ENCODE results near the gene NOA1.

Gene NOA1

GRCh38 chr4:56953680-56954520 lies 23.5 kb downstream of the NOA1 start:
- DNase-seq = no peak

DNA sequence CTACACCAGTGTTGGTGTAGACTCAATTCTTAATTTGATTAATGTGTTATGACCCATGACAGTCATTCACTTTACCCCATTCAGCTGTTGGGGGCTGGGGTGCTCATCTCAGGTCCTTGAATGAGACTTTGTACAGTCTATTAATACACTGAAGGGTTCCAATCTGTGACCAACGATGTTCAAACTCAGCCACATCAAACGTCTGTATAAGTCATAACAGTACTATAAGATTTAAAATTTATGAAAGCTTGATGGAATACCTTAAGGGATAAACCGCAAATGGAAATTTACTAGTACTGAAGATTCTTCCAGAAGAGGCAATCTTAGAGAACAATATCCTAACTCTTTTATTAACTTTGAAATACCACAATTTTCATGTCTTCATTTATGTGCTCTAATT lies 36.0 kb downstream of the NOA1 start:
- no peak for DNase-seq

GRCh38 chr4:56940971-56941370 lies 36.4 kb downstream of the NOA1 start:
- DNase-seq = no peak

- DNase-seq = no peak
Observed at GRCh38 chr4:56940403-56940802, 37.0 kb downstream of the NOA1 start.

GRCh38 chr4:56939826-56940225 lies 37.6 kb downstream of the NOA1 start:
- DNase-seq = peak; percentile 24

DNA sequence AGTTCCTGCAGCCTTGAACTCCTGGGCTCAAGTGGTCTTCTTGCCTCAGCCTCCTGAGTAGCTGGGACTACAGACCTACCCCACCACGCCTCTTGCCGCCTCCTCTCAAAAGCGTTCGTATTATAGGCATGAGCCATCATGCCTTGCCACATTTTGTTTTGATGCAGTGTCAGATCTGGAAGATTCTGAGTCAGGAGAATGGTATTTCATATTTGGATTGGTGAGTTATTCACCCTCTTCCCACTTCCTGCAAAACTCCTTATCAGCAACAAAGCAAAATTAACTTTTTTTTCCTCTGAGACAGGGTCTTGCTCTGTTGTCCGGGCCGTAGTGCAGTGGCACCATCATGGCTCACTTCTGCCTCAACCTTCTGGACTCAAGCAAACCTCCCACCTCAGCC lies 40.1 kb downstream of the NOA1 start:
- peak; percentile 19 for DNase-seq

GRCh38 chr4:56931924-56932323 lies 45.5 kb downstream of the NOA1 start:
- DNase-seq = no peak

- peak; percentile 32 for DNase-seq
Observed at GRCh38 chr4:56930638-56931037, 46.8 kb downstream of the NOA1 start.

DNA sequence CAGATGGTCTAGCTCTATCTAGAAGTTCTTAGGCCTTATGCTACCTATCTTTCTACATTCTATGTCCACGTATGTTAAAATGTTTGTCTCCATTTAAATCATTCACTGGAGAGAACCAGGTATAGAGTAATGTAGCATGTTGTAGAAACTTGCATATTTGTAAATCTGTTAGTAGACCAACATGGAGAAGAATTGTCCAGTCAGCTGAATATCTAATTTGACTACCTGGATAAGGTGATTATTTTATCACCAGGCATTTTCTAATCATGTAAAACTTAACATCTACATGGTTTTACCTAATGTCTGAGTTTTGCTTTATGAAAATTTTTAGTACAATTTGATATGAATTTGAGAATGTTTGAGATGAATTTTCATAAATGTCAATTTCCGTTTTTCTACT lies 50.2 kb downstream of the NOA1 start:
- DNase-seq = no peak

GRCh38 chr4:56914977-56915376 lies 62.4 kb downstream of the NOA1 start:
- DNase-seq = peak; percentile 37

GRCh38 chr4:56914336-56914735 lies 63.1 kb downstream of the NOA1 start:
- no peak for DNase-seq
